Chondrocyte (in vitro differentiated cells): ENCODE data around the gene GRK5. TPM values are rescaled to one million over a fixed set of nuclear protein-coding genes. Genes with fewer than 3 reads are reported as not detected.
"Not testable (repeated sequence)": the region's sequence is repeated elsewhere in the genome, so short reads cannot be mapped to it uniquely, and the experiment has no call there.

Experiments
- DNase-seq: peaks from one replicate; pipeline ENCODE4 v3.0.0; 2021; ENCODE audit warnings: mixed read lengths, low spot score
- H3K27ac Mint-ChIP-seq: one replicate; pipeline ENCODE4 v1.8.0; 2021; ENCODE audit warnings: mild to moderate bottlenecking, moderate library complexity, mixed read lengths; ENCODE audit not compliant: unreplicated experiment
- H3K27me3 Mint-ChIP-seq: 2 replicates; pipeline ENCODE4 v1.8.0; 2021; ENCODE audit warnings: low read depth, mixed read lengths
- H3K36me3 Mint-ChIP-seq: 2 replicates; pipeline ENCODE4 v1.8.0; 2021; ENCODE audit warnings: low read depth, mixed read lengths
- H3K4me1 Mint-ChIP-seq: 2 replicates; pipeline ENCODE4 v1.8.0; 2021; ENCODE audit warnings: low read depth, mild to moderate bottlenecking, mixed read lengths
- H3K4me3 Mint-ChIP-seq: one replicate; pipeline ENCODE4 v1.8.0; 2021; ENCODE audit warnings: mild to moderate bottlenecking, moderate library complexity, mixed read lengths; ENCODE audit not compliant: unreplicated experiment
- H3K9me3 Mint-ChIP-seq: 2 replicates; pipeline ENCODE4 v1.8.0; 2021; ENCODE audit warnings: low read depth, mixed read lengths
- total RNA-seq: library from RNA; stranded (reverse); gene quantifications from 3 replicates; pipeline ENCODE4 v1.2.1, GENCODE V29; 2021
- TF ChIP-seq, protein P1 (sequence below): fragments of 200-600 bp; sonication (generic); IDR thresholded peaks from 2 replicates; pipeline ENCODE4 v1.5.0; 2021; ENCODE audit warnings: antibody characterized with exemption, mild to moderate bottlenecking, moderate library complexity

GRK5 gene
- total RNA-seq, 1 donor from 2014 or later, result 16.4 TPM

DNA sequence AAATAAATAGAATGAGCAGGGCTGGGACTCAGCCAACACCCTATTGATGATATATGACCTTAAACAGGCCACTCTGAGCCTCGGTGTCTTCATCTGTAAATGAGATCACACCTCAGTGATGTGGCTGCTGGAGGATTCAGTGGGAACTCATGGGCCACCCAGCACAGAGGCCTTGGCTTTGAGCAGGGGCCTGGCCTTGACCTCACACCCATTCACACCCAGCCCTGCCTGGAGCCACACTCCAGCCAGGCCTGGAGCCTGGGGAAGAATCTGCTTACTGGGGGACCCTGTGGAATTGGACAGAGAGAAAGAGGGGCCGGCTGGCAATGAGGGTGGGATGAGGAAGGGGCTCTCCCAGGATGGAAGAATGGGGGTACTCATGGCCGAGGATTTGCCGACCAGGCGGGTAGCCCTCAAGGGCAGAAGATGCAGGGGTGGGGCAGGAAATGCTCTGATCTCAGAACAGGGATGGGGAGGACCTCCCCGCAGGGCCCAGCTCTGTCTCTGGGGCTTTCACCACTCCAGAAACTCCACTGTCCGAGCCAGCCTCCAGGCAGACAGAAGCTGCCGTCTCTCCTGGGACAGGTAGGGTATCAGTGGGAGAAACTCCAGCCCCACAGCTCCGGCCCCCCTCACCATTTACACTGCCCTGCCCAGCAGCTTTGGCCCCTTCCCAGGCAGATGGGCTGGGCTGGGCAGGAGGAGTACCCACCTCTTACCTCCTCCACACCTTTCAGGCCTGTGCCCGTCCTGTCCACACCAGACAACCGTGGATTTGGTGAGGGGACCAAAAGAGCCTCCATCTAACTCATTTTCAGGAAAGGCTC is 253.2 kb downstream of the GRK5 start:
- Mint-ChIP-seq H3K36me3 (peaks cover 13% of the 10 kb centered on the region), H3K4me1 (no peaks in the 10 kb centered on the region), H3K27ac (no peak overlapping the region), H3K4me3 (no peak overlapping the region), H3K27me3 (peaks cover 15% of the 10 kb centered on the region), H3K9me3 (peaks cover 12% of the 10 kb centered on the region)
- TF ChIP-seq, protein P1, sequence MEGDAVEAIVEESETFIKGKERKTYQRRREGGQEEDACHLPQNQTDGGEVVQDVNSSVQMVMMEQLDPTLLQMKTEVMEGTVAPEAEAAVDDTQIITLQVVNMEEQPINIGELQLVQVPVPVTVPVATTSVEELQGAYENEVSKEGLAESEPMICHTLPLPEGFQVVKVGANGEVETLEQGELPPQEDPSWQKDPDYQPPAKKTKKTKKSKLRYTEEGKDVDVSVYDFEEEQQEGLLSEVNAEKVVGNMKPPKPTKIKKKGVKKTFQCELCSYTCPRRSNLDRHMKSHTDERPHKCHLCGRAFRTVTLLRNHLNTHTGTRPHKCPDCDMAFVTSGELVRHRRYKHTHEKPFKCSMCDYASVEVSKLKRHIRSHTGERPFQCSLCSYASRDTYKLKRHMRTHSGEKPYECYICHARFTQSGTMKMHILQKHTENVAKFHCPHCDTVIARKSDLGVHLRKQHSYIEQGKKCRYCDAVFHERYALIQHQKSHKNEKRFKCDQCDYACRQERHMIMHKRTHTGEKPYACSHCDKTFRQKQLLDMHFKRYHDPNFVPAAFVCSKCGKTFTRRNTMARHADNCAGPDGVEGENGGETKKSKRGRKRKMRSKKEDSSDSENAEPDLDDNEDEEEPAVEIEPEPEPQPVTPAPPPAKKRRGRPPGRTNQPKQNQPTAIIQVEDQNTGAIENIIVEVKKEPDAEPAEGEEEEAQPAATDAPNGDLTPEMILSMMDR, result no peak
- peak; percentile 59 for DNase-seq

DNA sequence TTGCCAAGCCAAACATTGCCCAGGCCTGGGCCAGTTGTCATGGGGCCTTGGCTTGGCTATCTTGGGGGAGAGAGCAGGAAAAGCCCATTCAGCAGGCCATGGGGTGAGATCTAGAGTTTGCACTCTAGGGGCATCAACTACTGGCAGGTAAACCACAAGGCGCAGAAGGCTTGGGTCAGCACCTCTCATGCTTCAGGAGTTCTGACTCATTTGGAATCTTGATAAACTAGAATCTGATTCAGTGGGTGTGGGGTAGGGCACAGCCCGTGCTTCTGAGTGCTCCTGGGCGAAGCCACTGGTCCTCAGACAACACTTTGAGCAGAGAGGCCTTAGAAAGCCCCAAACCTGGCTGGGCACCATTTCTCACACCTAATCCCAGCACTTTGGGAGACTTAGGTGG is 254.0 kb downstream of the GRK5 start:
- TF ChIP-seq, protein P1, result no peak
- DNase-seq, result no peak

DNA sequence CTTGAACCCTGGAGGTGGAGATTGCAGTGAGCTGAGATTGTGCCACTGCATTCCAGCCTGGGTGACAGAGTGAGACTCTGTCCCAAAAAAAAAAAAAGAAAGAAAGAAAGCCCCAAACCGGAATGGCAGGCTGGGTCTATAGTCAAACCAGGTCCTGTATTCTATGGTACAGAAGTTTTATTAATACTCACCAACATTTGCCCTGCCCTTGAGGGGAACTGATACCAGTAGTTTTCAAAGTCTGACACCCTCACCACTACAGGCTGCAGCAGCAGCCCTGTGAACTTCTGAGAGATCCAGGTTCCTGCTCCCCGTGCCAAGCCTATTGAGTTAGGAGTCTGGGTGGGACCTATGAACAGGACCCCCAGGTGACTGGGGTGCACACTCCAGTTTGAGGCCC is 254.6 kb downstream of the GRK5 start:
- Mint-ChIP-seq H3K4me3 (no peak overlapping the region), H3K9me3 (peaks cover 12% of the 10 kb centered on the region), H3K27me3 (peaks cover 18% of the 10 kb centered on the region)

More for the DNA sequence above, 254.0 kb downstream of the GRK5 start:
- Mint-ChIP-seq H3K27ac (no peak overlapping the region), H3K27me3 (peaks cover 18% of the 10 kb centered on the region), H3K9me3 (peaks cover 12% of the 10 kb centered on the region), H3K4me3 (no peak overlapping the region), H3K36me3 (peaks cover 9% of the 10 kb centered on the region), H3K4me1 (no peaks in the 10 kb centered on the region)

DNA sequence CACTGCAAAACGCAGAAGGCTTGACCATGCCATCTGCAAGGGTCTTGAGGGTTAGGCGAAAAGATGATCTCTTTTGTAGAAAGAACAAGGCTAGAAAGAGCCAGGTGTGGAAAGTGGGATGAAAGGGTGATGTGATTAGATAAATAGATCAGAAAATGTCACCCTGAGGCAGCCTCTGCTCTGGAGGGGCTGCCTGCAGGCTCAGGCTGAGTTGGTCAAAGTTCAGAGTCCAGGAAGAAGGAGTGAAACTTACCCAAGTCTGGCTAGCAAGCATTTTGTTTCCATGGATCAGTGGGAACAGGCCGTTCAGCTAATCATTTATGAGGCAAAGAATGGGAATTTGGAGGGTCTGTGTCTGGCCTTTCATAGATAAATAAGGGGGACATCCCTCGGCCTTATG is 255.4 kb downstream of the GRK5 start:
- peaks cover 12% of the 10 kb centered on the region for H3K9me3 Mint-ChIP-seq
- TF ChIP-seq, protein P1, result no peak
- peaks cover 18% of the 10 kb centered on the region for H3K27me3 Mint-ChIP-seq
- no peak overlapping the region for H3K27ac Mint-ChIP-seq
- DNase-seq, result no peak
- peaks cover 9% of the 10 kb centered on the region for H3K36me3 Mint-ChIP-seq
- H3K4me1 Mint-ChIP-seq, result no peaks in the 10 kb centered on the region
- no peak overlapping the region for H3K4me3 Mint-ChIP-seq

More for the DNA sequence above, 254.6 kb downstream of the GRK5 start:
- Mint-ChIP-seq H3K36me3 (peaks cover 9% of the 10 kb centered on the region), H3K27ac (no peak overlapping the region), H3K4me1 (no peaks in the 10 kb centered on the region)
- peak; percentile 15 for DNase-seq
- TF ChIP-seq, protein P1, result no peak

DNA sequence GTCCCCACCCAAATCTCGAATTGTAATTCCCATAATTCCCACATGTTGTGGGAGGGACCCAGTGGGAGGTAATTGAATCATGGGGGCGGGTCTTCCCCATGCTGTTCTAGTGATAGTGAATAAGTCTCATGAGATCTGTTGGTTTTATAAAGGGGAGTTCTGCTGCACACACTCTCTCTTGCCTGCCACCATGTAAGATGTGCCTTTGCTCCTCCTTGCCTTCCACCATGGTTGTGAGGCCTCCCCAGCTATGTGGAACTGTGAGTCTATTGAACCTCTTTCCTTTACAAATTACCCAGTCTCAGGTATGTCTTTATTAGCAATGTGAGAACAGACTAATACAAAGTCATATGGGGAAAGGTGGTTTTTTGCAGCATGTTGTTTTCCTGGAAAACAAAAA is 255.8 kb downstream of the GRK5 start:
- DNase-seq, H3K36me3 Mint-ChIP-seq, H3K4me3 Mint-ChIP-seq, H3K4me1 Mint-ChIP-seq, H3K27ac Mint-ChIP-seq: not testable (repeated sequence)
- Mint-ChIP-seq H3K27me3 (peaks cover 18% of the 10 kb centered on the region), H3K9me3 (peaks cover 12% of the 10 kb centered on the region)

DNA sequence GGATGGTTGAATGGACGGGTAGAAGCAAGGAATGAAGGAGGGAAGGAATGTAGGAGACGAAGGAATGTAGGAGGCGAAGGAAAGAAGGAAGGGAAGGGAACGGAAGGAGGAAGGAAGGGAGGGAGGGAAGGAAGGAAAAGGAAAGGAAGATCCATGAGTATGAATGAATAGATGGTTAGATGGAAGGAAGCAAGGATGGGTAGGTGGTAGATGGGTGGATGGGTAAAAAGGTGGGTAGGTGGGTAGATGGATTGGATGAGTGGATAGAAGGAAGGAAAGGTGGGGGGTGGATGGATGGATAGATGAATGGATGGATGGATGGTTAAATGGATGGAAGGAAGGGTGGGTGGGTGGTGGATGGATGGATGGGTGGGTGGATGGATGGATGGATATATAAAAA is 257.7 kb downstream of the GRK5 start:
- H3K36me3 Mint-ChIP-seq, result peaks cover 9% of the 10 kb centered on the region
- H3K4me1 Mint-ChIP-seq, result no peaks in the 10 kb centered on the region
- H3K27ac Mint-ChIP-seq, result no peak overlapping the region
- no peak for DNase-seq
- H3K9me3 Mint-ChIP-seq, result peaks cover 12% of the 10 kb centered on the region
- TF ChIP-seq, protein P1, result no peak
- peaks cover 18% of the 10 kb centered on the region for H3K27me3 Mint-ChIP-seq
- no peak overlapping the region for H3K4me3 Mint-ChIP-seq
